ENCODE data around the gene HMGN1.

Gene HMGN1

DNA sequence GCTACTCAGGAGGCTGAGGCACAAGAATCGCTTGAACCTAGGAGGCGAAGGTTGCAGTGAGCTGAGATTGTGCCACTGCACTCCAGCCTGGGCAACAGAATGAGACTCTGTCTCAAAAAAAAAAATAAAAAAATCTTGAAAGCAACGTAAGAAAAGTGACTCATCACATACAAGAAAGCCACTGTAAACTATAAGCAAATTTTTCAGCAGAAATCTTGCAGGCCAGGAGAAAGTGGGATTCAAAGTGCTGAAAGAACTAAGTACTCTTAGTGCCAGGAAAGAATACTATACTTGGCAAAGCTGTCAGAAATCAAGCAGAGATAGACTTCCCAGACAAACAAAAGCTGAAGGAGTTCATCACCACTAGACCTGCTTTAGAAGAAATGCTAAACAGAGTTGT lies 4.4 kb upstream of the HMGN1 start:
- Histone ChIP-seq H3K4me3 (ENCODE audit: low read depth, low read length, poor library complexity, severe bottlenecking) (no peak overlapping the region), H2AFZ (ENCODE audit: low read length) (no peak overlapping the region), H3F3A (ENCODE audit: insufficient read depth, low read length) (no peaks in the 10 kb centered on the region), H3K4me1 (ENCODE audit: insufficient read depth, low read length, severe bottlenecking) (peaks cover 13% of the 10 kb centered on the region), H4K20me1 (ENCODE audit: insufficient read depth, low read length) (no peaks in the 10 kb centered on the region), H3K4me2 (ENCODE audit: low read length) (no peak overlapping the region), H3K36me3 (ENCODE audit: insufficient read depth, low read length) (peaks cover under 1% of the 10 kb centered on the region), H3K27ac (ENCODE audit: low read depth, low read length, poor library complexity, severe bottlenecking) (no peak overlapping the region), H3K9ac (ENCODE audit: low read length) (no peak overlapping the region), H3K27me3 (ENCODE audit: insufficient read depth, low read length) (no peaks in the 10 kb centered on the region), H3K9me2 (ENCODE audit: low read depth, low read length) (no peaks in the 10 kb centered on the region), H3K79me2 (ENCODE audit: insufficient read depth, low read length) (peaks cover 1% of the 10 kb centered on the region), H3K9me3 (ENCODE audit: low read length) (no peaks in the 10 kb centered on the region)
- no peak for TF ChIP-seq EZH2 (IDR thresholded peaks at IDR 0.05; ENCODE audit: borderline replicate concordance, low read length)
- TF ChIP-seq, protein P1, sequence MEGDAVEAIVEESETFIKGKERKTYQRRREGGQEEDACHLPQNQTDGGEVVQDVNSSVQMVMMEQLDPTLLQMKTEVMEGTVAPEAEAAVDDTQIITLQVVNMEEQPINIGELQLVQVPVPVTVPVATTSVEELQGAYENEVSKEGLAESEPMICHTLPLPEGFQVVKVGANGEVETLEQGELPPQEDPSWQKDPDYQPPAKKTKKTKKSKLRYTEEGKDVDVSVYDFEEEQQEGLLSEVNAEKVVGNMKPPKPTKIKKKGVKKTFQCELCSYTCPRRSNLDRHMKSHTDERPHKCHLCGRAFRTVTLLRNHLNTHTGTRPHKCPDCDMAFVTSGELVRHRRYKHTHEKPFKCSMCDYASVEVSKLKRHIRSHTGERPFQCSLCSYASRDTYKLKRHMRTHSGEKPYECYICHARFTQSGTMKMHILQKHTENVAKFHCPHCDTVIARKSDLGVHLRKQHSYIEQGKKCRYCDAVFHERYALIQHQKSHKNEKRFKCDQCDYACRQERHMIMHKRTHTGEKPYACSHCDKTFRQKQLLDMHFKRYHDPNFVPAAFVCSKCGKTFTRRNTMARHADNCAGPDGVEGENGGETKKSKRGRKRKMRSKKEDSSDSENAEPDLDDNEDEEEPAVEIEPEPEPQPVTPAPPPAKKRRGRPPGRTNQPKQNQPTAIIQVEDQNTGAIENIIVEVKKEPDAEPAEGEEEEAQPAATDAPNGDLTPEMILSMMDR (IDR thresholded peaks at IDR 0.05; ENCODE audit: low read length): no peak

DNA sequence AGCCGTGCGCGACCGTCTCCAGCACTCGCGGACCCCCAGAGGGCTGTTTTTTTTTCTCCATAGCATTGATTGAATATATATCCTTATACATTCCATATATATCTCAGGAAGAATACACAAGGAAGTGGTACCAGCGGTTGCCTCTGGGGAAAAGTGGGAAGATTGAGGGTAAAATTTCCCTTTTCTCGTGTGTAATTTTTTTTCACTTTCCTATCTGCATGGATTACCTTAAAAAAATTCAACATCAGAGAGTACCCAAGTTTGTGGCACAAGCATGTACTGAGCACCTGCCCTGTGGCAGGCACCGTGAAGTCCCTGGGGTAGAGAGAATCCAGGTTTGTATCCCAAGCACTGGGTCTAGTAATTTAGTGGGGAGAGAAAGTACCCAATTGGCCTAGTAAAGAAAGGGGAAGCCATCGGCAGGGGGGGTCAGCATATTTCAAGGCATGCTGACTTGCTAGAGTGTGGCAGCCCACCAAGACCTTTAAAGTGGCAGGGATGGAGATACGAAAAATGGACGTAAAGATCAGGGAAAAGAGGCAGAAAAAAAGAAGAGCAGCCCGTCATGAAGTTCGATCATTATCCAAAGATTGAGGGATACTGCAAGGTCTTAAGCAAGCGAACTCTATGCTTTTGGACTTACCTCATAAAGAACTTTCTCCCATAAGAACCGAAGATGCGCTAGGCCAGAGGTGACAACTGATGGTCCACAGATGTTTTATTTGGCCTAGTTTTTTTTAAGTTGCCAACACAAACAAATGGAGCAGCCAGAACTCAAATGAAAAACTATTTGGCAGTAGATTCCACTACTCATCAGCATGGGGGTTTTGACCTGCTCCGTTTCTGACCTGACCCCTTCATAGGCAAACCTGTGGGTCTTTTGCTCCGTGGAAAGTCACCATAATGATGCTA lies 1.5 kb upstream of the HMGN1 start:
- Histone ChIP-seq H3K9me3 (ENCODE audit: low read length) (no peaks in the 10 kb centered on the region), H3K4me1 (ENCODE audit: insufficient read depth, low read length, severe bottlenecking) (peaks cover 35% of the 10 kb centered on the region), H3K36me3 (ENCODE audit: insufficient read depth, low read length) (peaks cover 30% of the 10 kb centered on the region), H3K9me2 (ENCODE audit: low read depth, low read length) (no peaks in the 10 kb centered on the region), H3K4me3 (ENCODE audit: low read depth, low read length, poor library complexity, severe bottlenecking) (peak overlapping the region; percentile 74), H4K20me1 (ENCODE audit: insufficient read depth, low read length) (peaks cover 5% of the 10 kb centered on the region; the same call in 1 of the 2 replicates), H3K9ac (ENCODE audit: low read length) (peak overlapping the region; percentile 86), H3F3A (ENCODE audit: insufficient read depth, low read length) (no peaks in the 10 kb centered on the region), H3K79me2 (ENCODE audit: insufficient read depth, low read length) (peaks cover 29% of the 10 kb centered on the region), H3K4me2 (ENCODE audit: low read length) (peak overlapping the region; percentile 78), H3K27ac (ENCODE audit: low read depth, low read length, poor library complexity, severe bottlenecking) (peak overlapping the region; percentile 80), H3K27me3 (ENCODE audit: insufficient read depth, low read length) (no peaks in the 10 kb centered on the region), H2AFZ (ENCODE audit: low read length) (no peak overlapping the region; the same call in 1 of the 2 replicates)
- TF ChIP-seq, protein P1 (IDR thresholded peaks at IDR 0.05; ENCODE audit: low read length): no peak
- TF ChIP-seq EZH2 (IDR thresholded peaks at IDR 0.05; ENCODE audit: borderline replicate concordance, low read length): no peak

DNA sequence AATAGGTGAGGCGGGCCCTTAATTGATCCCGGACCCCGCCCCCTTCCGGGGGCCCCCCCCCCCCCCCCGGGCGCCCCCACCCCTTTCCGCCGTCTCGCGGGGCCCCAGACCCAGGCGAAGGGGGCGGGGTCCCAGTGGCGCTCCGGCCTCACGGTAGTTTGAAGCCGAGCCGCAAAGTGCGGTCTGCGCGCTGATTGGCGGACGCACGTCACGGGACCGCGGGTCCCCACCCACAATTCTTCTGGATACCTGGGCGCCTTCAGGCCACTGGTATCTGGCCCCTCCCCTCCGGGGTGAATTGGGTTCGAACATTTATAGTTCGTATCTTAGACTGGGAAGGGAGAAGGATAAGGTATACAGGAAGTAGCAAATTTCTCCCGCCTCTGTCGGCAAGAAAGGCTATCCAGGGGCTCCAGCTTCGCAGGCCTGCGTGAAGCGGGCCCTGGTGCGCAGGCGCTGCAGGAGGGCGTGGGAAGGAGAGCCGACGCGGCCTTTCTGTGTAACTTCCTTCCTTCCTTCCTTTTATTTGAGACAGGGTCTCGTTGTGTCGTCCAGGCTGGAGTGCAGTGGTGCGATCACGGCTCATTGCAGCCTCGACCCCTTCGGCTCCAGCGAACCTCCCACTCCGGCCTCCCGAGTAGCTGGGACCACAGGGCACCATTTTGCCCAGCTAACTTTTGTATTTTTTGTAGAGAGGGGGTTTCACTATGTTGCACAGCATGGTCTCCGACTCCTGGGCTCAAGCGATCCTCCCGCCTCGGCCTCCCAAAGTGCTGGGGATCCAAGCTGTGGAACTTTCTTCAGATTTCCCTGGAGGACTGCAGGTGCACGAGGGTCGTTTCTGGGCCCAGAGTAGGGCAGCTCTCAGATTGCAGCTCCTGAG lies 564 bp upstream of the HMGN1 start:
- Histone ChIP-seq H3F3A (ENCODE audit: insufficient read depth, low read length) (no peaks in the 10 kb centered on the region), H3K36me3 (ENCODE audit: insufficient read depth, low read length) (peaks cover 39% of the 10 kb centered on the region), H3K4me3 (ENCODE audit: low read depth, low read length, poor library complexity, severe bottlenecking) (peak overlapping the region; percentile 74), H3K27ac (ENCODE audit: low read depth, low read length, poor library complexity, severe bottlenecking) (peak overlapping the region; percentile 80), H3K9me3 (ENCODE audit: low read length) (no peaks in the 10 kb centered on the region), H3K9ac (ENCODE audit: low read length) (peak overlapping the region; percentile 86), H4K20me1 (ENCODE audit: insufficient read depth, low read length) (peaks cover 6% of the 10 kb centered on the region; the same call in 1 of the 2 replicates), H3K4me2 (ENCODE audit: low read length) (peak overlapping the region; percentile 78), H3K9me2 (ENCODE audit: low read depth, low read length) (no peaks in the 10 kb centered on the region), H3K79me2 (ENCODE audit: insufficient read depth, low read length) (peaks cover 29% of the 10 kb centered on the region), H2AFZ (ENCODE audit: low read length) (no peak overlapping the region; the same call in 1 of the 2 replicates), H3K27me3 (ENCODE audit: insufficient read depth, low read length) (no peaks in the 10 kb centered on the region), H3K4me1 (ENCODE audit: insufficient read depth, low read length, severe bottlenecking) (peaks cover 44% of the 10 kb centered on the region)
- no peak for TF ChIP-seq EZH2 (IDR thresholded peaks at IDR 0.05; ENCODE audit: borderline replicate concordance, low read length)
- TF ChIP-seq, protein P1 (IDR thresholded peaks at IDR 0.05; ENCODE audit: low read length): no peak
